Activated T-cell treated with anti-CD3 and anti-CD28 coated beads, Interleukin-2, amount 50 U/mL, for 4 hours (primary cell): ENCODE results near the gene POSTN. TPM values are rescaled to one million over a fixed set of nuclear protein-coding genes. Genes with fewer than 3 reads are reported as not detected.
"Not testable (repeated sequence)": the region's sequence is repeated elsewhere in the genome, so short reads cannot be mapped to it uniquely, and the experiment has no call there.

Experiments used
- ATAC-seq, 2 donors: fragments of 200-7000 bp; cut with Tn5 transposase; one replicate each; pipeline ENCODE4 v1.10.0; 2021
- DNase-seq: peaks from one replicate; pipeline ENCODE4 v3.0.0-alpha.2; 2020
- H3K27me3 Mint-ChIP-seq: one replicate; pipeline ENCODE4 v1.8.0; 2021; ENCODE audit warnings: low read depth, mixed read lengths
- H3K36me3 Mint-ChIP-seq: one replicate; pipeline ENCODE4 v1.8.0; 2022; ENCODE audit warnings: mixed read lengths; ENCODE audit not compliant: insufficient read depth
- H3K4me1 Mint-ChIP-seq: one replicate; pipeline ENCODE4 v1.8.0; 2021; ENCODE audit warnings: low read depth, mixed read lengths
- H3K4me3 Mint-ChIP-seq: one replicate; pipeline ENCODE4 v1.8.0; 2021; ENCODE audit warnings: mild to moderate bottlenecking, moderate library complexity, mixed read lengths
- H3K9me3 Mint-ChIP-seq: one replicate; pipeline ENCODE4 v1.8.0; 2021; ENCODE audit warnings: mixed read lengths
- total RNA-seq, 3 donors: library from RNA; stranded (reverse); gene quantifications; one replicate each; pipeline ENCODE4 v1.2.1, GENCODE V29; 2021

The POSTN gene
- total RNA-seq, 3 donors from 2014 or later: 0.20 TPM; not detected in 2

GRCh38 chr13:37561031-37561430 lies 37.5 kb downstream of the POSTN start:
- H3K4me1 Mint-ChIP-seq: no peaks in the 10 kb centered on the region
- no peak overlapping the region for H3K4me3 Mint-ChIP-seq
- no peak for DNase-seq
- H3K36me3 Mint-ChIP-seq: no peaks in the 10 kb centered on the region
- peaks cover 28% of the 10 kb centered on the region for H3K9me3 Mint-ChIP-seq
- no peaks in the 10 kb centered on the region for H3K27me3 Mint-ChIP-seq
- ATAC-seq: no peak

DNA sequence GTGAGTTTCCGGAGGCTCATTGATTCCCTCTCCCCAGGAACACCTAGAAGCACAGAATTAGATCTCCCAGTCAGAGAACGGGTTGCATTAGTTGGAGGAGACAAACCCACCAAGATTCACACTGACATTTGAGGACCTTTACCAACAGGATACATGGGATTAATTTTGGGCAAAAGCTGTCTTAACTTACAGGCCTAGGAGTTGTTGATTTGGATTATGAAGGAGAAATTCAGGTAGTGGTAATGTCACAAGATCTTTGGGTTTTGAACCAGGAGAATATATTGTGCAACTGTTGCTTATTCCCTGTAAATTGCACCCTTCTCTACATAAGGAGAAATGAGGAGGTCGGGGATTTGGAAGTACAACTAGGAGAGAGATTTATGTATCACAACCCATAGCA lies 38.0 kb downstream of the POSTN start:
- Mint-ChIP-seq H3K36me3 (no peaks in the 10 kb centered on the region), H3K4me1 (no peaks in the 10 kb centered on the region), H3K4me3 (no peak overlapping the region), H3K27me3 (no peaks in the 10 kb centered on the region), H3K9me3 (peaks cover 29% of the 10 kb centered on the region)
- no peak for DNase-seq
- no peak for ATAC-seq

GRCh38 chr13:37558766-37559165 lies 39.8 kb downstream of the POSTN start:
- ATAC-seq, H3K27me3 Mint-ChIP-seq, H3K36me3 Mint-ChIP-seq, H3K4me1 Mint-ChIP-seq, DNase-seq, H3K4me3 Mint-ChIP-seq: not testable (repeated sequence)
- H3K9me3 Mint-ChIP-seq: peaks cover 32% of the 10 kb centered on the region

DNA sequence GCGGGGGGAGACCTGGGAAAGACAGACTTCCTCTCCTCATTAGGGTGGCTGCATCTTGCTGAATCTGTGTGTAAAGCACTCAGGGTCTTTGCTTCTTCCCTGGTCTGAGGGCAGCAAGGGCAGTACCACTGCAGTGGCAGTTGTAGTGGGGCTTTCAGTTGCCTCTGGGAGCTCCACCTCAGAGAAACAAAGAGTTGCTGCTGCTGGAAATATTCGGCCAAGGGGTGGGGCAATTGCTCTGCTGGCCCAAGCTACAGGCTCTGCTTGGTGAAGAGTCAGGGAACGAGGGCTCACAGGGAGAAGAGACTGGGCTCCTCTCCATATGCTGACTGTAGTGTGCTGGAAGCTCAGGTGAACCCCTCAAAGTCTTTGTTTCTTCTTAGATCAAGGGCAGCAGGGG lies 52.5 kb downstream of the POSTN start:
- Mint-ChIP-seq H3K4me1 (no peaks in the 10 kb centered on the region), H3K27me3 (no peaks in the 10 kb centered on the region), H3K9me3 (peaks cover 12% of the 10 kb centered on the region), H3K4me3 (no peak overlapping the region), H3K36me3 (no peaks in the 10 kb centered on the region)
- no peak for DNase-seq
- ATAC-seq: no peak

DNA sequence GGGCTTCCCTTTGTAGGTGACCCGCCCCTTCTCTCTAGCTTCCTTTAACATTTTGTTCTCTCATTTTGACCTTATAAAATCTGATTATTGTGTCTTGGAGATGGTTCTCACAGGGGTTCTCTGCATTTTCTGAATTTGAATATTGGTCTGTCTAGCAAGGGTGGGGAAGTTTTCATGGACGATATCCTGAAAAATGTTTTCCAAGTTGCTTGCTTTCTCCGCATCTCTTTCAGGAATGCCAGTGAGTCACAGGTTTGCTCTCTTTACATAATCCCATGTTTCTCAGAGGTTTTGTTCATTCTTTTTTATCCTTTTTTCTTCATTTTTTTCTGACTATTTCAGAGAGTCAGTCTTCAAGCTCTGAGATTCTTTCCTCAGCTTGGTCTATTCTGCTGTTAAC lies 53.6 kb downstream of the POSTN start:
- DNase-seq: no peak
- Mint-ChIP-seq H3K4me3 (no peak overlapping the region), H3K9me3 (peaks cover 15% of the 10 kb centered on the region)

DNA sequence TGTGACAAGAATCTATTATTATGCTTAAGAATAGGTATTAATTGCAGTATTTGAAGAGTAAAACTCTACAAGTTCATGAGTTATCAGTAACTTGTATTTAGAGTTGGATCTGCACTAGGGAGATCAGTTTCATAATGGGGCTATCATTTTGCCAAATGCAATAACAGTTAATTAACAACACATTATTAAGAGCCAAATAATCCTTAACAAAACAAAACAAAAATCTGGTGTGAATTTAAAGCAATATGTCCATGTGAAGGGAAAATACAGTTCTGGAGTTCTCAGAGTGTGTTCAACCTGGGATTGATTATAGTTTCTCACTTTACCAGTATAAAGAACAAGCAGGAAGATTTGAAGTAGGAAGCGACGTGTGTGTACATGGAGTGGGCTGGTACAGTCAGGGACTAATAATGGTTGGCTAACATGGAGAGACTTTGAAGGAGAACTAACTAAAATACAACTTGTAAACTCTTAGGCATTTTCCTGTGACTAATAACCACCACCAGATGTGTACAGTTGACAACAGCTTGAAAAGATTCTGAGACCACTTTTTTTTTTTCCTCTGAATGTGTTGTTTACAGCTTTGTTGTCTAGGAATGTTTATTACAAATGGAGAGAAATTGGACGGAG lies 58.5 kb downstream of the POSTN start:
- H3K4me3 Mint-ChIP-seq: no peak overlapping the region
- no peaks in the 10 kb centered on the region for H3K4me1 Mint-ChIP-seq
- DNase-seq (no peak), ATAC-seq (no peak)
- no peaks in the 10 kb centered on the region for H3K36me3 Mint-ChIP-seq
- H3K27me3 Mint-ChIP-seq: no peaks in the 10 kb centered on the region
- peaks cover 33% of the 10 kb centered on the region for H3K9me3 Mint-ChIP-seq

More for the DNA sequence above, 53.6 kb downstream of the POSTN start:
- Mint-ChIP-seq H3K27me3 (no peaks in the 10 kb centered on the region), H3K36me3 (no peaks in the 10 kb centered on the region), H3K4me1 (no peaks in the 10 kb centered on the region)
- ATAC-seq: no peak

GRCh38 chr13:37539170-37539569 lies 59.4 kb downstream of the POSTN start:
- no peak for DNase-seq
- Mint-ChIP-seq H3K9me3 (peaks cover 32% of the 10 kb centered on the region), H3K27me3 (no peaks in the 10 kb centered on the region), H3K4me3 (no peak overlapping the region), H3K36me3 (no peaks in the 10 kb centered on the region), H3K4me1 (no peaks in the 10 kb centered on the region)
- ATAC-seq: no peak

- ATAC-seq (no peak), DNase-seq (no peak)
- H3K36me3 Mint-ChIP-seq: no peaks in the 10 kb centered on the region
- peaks cover 31% of the 10 kb centered on the region for H3K9me3 Mint-ChIP-seq
- no peaks in the 10 kb centered on the region for H3K4me1 Mint-ChIP-seq
- H3K27me3 Mint-ChIP-seq: no peaks in the 10 kb centered on the region
- H3K4me3 Mint-ChIP-seq: no peak overlapping the region
Observed at GRCh38 chr13:37535501-37535900, 63.1 kb downstream of the POSTN start.

DNA sequence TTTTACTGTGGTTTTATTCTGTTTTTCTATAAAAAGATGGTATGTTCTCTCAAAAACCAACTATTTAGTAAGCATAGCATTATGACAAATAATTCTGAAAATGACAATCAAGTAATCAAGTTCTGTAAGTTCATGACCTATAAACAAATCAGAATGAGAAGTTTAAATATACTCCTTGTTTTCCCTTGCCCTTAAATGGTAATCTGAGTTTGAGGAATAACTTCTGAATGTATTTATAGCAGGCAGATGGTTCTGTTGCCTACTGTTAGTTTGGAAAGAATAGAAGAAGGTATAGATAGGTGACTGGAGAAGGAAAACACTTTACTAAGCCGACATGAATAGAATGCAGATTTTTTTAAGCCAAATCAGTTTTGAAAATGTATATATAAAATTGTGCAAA lies 63.9 kb downstream of the POSTN start:
- no peak for ATAC-seq
- Mint-ChIP-seq H3K9me3 (peaks cover 25% of the 10 kb centered on the region), H3K4me1 (no peaks in the 10 kb centered on the region), H3K4me3 (no peak overlapping the region), H3K36me3 (no peaks in the 10 kb centered on the region), H3K27me3 (no peaks in the 10 kb centered on the region)
- no peak for DNase-seq

DNA sequence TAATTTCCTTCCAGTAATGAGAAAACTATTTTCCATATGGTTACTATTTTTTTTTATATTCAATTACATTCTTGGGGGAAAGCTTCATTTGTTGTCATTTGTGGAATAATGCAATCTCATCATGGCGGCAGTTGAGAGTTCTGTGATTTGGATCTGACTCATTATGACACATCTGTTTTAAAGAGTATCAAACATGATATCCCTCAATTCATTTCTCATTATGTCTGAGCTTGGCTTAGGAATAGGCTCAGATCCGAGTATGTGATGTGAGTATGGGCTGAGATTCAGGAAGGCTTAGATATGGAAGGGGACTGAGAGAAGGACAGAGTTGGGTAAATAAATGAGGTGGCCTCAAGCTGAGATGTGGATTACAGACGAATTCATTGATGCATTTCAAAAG lies 64.4 kb downstream of the POSTN start:
- DNase-seq (no peak), ATAC-seq (no peak)
- Mint-ChIP-seq H3K9me3 (peaks cover 24% of the 10 kb centered on the region), H3K4me3 (no peak overlapping the region), H3K4me1 (no peaks in the 10 kb centered on the region), H3K27me3 (no peaks in the 10 kb centered on the region), H3K36me3 (no peaks in the 10 kb centered on the region)

DNA sequence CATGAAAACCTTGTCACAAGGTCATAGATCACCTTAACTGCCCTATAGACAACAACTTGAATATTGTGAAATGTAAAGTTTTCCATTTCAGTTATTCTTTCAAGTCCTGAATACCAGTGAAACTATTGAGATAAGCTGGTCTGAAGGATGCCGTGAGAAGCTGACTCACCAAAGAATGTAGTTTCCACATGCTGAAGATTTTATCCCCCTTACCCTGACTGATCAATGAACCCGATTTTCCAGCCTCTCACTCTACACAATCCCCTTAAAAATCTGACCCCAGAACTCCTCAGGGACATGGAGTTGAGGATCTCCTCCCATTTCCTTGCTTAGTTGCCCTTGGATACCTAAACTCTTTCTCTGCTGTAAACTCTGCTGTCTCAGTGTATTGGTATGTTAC lies 67.5 kb downstream of the POSTN start:
- Mint-ChIP-seq H3K4me1 (no peaks in the 10 kb centered on the region), H3K36me3 (no peaks in the 10 kb centered on the region), H3K9me3 (peaks cover 23% of the 10 kb centered on the region), H3K4me3 (no peak overlapping the region), H3K27me3 (no peaks in the 10 kb centered on the region)
- ATAC-seq (no peak), DNase-seq (no peak)

GRCh38 chr13:37529751-37530385 lies 68.7 kb downstream of the POSTN start:
- DNase-seq (no peak), ATAC-seq (no peak)
- Mint-ChIP-seq H3K27me3 (no peaks in the 10 kb centered on the region), H3K4me3 (no peak overlapping the region), H3K36me3 (no peaks in the 10 kb centered on the region), H3K4me1 (no peaks in the 10 kb centered on the region), H3K9me3 (peaks cover 17% of the 10 kb centered on the region)

- Mint-ChIP-seq H3K4me1 (no peaks in the 10 kb centered on the region), H3K27me3 (no peaks in the 10 kb centered on the region), H3K4me3 (no peak overlapping the region), H3K9me3 (peaks cover 16% of the 10 kb centered on the region), H3K36me3 (no peaks in the 10 kb centered on the region)
- ATAC-seq (no peak), DNase-seq (no peak)
Observed at GRCh38 chr13:37526710-37527473, 71.7 kb downstream of the POSTN start.

- H3K4me3 Mint-ChIP-seq: no peak overlapping the region
- no peaks in the 10 kb centered on the region for H3K27me3 Mint-ChIP-seq
- DNase-seq (no peak), ATAC-seq (no peak)
- H3K9me3 Mint-ChIP-seq: peaks cover 5% of the 10 kb centered on the region
- H3K36me3 Mint-ChIP-seq: no peaks in the 10 kb centered on the region
- no peaks in the 10 kb centered on the region for H3K4me1 Mint-ChIP-seq
Observed at GRCh38 chr13:37515226-37515625, 83.3 kb downstream of the POSTN start.
